Measurements from ENCODE around the gene NUTM2F.
"Not testable (repeated sequence)": the region's sequence is repeated elsewhere in the genome, so short reads cannot be mapped to it uniquely, and the experiment has no call there.

Gene NUTM2F

DNA sequence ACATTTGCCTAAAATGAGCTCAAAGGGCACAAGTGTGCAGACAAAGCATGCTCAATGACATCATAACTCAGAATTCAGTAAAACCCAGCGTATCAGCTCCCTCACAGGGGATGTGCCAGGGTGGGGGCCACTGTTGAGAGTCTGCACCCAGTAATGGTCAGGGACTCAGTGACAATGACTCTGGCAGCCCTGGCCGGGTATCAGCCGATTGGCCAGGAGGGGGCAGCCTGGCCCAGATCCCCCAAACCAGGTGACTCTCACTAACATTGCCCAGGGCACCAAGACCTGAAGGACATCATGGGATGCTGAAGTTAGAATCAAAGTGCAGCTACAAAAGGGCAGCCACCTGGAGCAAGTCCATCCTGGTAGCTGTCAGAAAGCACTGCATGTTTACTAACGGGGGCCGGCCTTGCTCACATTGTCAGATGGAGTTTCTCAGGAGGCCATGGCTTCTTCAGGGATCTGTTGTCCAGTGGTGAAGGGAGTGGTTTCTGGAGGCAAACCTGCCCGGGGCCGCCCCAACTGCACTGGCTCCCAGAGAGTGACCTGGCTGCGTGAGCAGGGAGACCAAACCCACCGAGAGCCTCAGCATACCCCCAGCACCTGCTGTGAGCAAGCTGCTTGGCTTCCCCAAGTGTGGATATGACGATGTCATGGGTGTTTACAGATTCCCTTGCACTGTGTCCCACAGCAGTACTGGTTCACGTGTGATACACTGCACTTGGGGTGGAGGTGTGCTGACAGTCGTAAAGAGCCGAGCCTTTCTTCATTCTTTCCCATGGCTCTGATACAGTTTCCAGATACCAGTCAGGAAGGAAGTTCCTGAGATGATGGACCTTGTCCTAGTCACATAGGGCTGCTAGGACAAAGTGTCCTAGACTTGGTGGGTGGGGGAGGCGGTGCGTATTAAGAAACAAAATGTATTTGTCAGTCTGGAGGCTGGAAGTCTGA, 13.1 kb downstream of the NUTM2F start:
- DNase-seq: not testable (repeated sequence)

DNA sequence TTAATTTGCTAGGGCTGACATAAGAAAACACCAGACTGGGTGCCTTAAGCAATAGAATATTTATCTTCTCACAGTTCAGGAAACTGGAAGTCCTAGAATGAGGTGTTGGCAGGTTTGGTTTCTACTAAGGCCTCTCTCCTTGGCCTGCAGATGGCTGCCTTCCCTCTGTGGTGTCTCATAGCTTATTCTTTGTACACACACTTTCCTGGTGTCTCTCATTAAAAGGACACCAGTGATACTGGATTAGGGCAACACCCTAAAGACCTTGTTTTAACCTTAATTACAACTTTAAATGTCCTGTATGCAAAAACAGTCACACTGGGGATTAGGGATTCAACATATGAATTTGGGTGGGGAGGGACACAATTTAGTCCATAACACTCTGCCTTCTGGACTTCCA, 25.1 kb downstream of the NUTM2F start:
- no peak for DNase-seq

DNA sequence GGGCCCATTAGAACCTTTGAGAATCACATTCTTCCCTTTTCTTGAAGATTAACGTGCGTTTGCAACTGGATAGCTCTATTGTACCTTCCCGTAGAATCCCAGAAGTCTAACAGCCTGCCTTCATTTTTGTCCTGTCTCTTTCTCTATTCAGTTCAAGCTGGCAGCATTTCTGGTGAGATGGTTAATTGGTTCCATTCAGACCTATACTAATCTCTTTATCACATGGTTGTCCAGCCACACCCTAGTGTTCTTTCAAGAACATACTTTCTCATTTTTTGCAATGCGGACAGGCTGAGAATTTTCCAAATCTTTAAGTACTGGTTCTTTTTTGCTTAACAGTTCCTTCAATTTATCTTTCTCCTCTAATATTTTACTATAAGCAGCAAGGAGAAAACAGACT, 26.0 kb downstream of the NUTM2F start:
- DNase-seq: no peak

DNA sequence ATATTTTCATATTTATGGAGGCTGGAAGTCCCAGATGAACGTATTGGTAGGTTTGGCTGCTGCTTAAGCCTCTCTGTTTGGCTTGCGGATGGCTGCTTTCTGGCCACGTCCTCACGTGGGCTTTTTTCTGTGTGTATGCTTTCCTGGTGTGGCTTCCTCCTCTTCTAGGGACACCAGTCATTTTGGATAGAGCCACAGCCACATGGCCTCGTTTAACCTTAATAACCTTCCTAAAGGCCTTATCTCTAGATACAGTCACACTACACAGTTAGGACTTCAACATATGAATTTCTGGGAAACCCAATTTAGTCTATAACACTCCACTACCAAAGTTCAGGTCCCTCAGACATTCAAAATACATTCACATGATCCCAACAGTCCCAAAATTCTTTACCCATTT, 26.9 kb downstream of the NUTM2F start:
- DNase-seq: no peak

DNA sequence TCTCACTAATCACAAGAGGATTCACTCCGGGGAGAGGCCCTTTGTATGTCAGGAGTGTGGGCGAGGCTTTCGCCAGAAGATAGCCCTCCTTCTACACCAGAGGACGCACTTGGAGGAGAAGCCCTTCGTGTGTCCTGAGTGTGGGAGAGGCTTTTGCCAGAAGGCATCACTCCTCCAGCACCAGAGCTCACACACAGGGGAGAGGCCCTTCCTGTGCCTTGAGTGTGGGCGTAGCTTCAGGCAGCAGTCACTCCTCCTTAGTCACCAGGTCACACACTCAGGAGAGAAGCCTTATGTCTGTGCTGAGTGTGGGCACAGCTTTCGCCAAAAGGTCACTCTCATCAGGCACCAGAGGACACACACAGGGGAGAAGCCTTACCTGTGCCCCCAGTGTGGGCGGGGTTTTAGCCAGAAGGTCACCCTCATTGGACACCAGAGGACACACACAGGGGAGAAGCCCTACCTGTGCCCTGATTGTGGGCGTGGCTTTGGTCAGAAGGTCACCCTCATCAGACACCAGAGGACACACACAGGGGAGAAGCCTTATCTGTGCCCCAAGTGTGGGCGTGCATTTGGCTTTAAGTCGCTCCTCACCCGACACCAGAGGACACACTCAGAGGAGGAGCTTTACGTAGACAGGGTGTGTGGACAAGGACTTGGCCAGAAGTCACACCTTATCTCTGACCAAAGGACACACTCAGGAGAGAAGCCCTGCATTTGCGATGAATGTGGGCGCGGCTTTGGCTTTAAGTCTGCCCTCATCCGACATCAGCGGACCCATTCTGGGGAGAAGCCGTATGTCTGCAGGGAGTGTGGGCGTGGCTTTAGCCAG, 27.8 kb downstream of the NUTM2F start:
- DNase-seq: no peak

DNA sequence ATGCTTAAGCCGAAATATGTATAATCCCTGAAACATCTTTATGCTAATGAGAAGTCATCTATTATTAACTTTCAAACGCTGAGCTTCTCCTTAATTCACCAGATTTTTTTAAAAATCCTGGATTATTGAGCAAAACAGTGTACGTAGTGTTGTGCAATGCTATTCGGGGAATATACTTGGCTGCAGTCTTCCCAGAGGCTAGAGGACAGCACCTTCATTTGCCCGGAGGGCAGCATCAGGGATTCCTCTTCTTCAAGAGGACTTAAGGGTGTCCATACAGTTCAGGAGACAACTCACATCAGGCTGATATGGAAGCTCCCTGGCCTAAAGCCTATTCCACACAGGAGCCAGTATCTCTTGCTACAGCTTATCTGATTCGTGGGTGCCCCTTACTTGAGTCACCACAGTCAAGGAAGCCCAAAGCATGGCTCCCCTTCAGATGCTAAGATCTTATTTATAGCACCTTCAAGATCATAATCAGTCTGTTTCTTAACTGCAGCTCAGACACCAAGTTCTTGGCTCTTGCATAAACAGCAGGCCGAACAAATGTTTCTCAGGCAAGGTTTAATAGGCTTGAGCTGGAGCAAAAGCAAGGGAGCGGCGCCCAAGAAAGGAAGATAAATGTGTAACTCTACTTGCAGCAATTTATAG, 29.4 kb downstream of the NUTM2F start:
- DNase-seq: no peak

DNA sequence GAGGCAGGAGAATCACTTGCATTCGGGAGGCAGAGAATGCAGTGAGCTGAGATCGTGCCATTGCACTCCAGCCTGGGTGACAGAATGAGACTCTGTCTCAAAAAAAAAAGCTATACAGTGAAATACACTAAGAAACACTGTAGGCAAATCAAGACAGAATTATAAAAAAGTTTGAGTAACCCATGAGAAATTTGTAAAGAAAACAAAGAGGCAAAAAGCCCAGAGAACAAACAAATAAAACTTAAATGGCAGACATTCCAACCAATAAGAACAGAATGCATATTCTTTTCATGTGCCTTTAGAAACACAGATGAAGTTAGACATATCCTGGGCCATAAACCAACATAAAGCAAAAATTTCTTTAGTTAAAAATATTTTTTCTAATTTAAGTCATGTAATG, 38.8 kb downstream of the NUTM2F start:
- no peak for DNase-seq

DNA sequence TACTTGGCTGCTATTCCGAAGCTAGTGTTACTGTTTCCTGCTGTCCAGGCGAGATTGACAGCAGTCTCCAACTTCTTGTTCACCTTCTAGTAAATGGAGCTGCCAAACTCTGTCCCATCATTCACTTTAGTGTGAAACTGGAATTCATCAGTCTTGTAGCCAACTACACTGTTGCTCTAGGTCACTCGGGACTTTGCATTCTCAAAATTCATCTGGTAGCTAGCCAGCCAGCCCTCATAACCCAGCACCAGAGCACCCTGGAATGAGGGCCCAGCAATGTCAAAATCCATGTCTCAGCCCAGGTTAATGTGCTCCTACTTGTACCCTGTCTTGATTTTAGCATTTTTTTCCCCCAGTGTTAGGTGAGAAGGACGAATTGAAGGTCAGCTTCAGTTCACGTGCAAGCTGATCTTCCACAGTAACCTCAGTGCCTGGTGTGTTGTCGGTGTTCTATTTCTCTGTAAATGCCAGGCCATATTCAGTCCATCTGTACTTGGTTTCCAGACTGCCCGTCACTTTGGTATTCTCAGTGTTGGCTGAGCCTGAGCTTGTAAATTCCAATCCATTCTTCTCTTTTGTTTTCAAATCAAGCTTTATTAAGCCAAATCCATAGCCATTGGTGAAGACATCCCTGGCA, 40.4 kb downstream of the NUTM2F start:
- DNase-seq: no peak

DNA sequence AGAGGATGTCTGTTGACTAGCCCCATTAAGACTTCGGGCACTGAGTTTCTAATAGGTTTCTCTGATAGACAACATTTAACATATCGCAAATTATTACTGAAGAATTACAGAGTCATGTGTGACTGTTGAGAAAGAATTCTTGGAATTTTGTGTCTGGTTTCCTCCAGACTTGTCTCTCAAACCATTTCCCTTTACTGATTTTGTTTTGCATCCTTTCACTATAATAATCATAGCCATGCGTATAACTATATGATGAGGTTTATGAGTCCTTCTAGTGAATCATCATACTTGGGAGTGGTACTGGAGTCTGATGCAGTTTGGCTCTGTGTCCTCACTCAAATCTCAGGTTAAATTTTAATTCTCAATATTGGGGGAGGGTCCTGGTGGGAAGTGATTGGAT, 42.3 kb downstream of the NUTM2F start:
- DNase-seq: no peak

DNA sequence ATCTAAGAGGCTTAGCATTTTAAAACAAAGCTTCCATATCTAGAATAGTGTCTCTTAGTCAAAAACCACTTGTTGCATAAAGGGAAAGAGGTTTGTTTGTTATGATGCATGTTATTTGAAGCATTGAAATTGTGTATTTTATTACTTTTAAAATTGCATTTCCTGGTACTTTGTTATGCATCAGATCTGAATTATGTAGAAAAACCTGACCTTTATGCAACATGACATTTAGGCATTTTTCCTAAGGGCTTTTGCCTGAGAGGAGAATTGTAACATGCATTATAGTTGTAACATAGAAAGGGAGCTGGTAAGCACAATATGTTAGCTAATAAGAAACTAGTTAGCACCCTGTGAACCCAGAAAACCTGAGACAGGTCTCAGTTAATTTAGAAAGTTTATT, 47.3 kb downstream of the NUTM2F start:
- DNase-seq: no peak

DNA sequence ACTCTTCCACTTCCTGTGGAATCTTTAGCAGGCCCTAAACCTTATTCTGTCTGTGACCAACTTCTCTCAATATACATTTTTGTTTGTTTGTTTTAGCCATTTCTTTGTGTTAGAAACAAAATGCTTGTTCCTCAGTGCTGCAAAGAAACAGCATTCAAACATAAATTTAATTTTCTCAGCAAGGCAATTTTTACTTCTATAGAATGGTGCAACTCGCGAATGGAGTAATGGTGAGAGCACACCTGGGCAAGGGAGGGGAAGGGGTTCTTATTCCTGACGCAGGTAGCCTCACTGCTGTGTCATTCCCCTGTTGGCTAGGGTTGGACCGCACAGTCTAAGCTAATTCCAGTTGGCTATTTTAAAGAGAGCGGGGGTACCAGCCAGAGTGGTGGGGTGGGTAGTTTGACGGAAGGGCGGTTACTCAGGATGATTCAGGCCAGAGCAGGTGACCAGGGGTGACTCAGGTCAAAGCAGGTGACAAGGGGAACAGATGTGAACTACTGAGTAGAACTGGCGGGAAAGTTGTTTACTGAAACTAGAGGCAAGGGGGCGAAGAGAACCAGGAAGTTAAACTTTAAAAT, 47.9 kb downstream of the NUTM2F start:
- DNase-seq: no peak

DNA sequence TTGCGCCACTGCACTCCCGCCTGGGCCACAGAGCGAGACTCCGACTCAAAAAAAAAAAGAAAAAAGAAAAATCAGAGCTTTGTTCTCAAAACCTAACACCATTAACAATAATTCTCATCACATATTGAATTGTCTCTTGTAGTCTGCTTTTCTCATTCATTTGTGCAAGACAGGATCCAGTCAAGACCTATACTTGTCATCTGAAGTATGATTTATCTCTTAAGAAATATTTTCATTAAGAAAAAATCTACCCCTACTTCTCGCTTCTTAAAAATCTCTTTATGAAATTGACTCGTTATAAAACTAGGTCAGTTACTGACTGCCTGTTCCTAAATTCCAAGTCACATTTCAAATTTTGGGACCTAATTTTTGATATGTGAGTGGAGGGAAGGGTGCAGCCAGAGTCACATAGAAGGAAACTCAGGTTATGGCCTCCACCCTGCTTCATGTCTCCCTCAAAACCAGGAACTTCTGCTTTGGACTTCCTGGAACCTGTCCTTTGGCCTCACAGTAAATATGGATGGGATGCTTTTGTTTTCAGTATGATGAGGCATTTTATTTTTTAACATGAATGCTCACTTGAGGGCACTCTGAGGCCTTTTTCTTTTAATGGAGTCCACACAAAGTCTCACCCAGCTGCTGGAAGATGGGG, 50.4 kb downstream of the NUTM2F start:
- no peak for DNase-seq

DNA sequence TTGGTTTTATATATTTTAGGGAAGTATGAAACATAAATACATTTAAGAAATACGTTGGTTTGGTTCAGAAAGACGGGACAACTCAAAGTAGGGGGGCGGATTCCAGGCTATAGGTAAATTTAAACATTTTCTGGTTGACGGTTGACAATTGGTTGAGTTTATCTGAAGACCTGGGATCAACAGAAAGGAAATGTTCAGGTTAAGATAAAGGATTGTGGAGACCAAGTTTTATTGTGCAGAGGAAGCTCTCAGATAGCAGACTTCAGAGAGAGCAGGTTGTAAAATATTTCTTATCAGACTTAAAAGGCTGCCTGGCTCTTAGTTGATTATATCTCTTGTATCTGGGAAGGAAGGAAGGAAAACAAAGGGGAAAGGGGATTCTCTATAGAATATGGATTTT, 51.4 kb downstream of the NUTM2F start:
- DNase-seq: not testable (repeated sequence)

DNA sequence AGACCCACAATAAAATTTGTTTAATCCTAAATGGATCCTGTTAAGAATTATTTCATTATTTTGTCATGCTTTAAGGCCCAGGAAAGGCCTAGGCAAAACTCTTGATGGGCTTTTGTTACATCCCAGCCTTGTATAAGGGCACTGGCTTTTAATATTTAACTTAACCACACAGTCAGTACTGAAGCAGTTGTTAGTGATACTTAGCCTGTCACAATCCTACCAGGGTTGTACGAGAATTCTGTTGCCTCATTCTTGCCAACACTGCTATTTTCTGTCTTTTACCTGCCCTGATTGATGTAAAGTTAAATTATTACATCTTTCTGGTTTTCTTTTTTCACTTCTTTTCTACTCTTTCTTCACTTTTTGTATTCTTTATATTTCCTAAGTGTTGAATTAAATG, 58.4 kb downstream of the NUTM2F start:
- no peak for DNase-seq

DNA sequence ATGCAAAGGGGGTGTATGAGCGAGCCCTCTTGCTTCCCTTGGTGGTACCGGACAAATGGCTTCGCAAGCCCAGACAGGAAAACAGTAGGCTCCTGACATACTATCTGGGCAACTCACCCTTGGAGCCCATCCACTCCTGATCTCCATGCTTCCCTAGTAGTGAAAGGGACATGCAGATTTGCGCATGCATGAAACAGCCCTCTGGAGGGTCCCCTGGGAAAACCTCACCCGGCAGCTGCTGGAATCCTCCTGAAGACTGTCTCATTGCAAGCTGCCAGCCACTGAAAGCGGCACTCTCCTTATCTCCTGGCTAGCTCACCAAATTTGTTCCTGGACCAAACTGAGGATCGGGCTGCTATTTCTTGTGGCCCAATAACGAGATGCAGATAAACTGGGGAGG, 59.2 kb downstream of the NUTM2F start:
- DNase-seq: no peak
